ENCODE results near the gene PRMT9.

Gene PRMT9

GRCh38 chr4:147638365-147638764 is 45.6 kb downstream of the PRMT9 start:
- H3K4me3 ChIP-seq (ENCODE audit: low read depth, low read length), result no peak overlapping the region
- DNase-seq (ENCODE audit: low read depth), result no peak
- TF ChIP-seq CTCF (IDR thresholded peaks at IDR 0.05; ENCODE audit: low read depth, low read length, missing control alignments), result no peak

- no peak for DNase-seq (ENCODE audit: low read depth)
- no peak for TF ChIP-seq CTCF (IDR thresholded peaks at IDR 0.05; ENCODE audit: low read depth, low read length, missing control alignments)
- H3K4me3 ChIP-seq (ENCODE audit: low read depth, low read length), result no peak overlapping the region
Observed at GRCh38 chr4:147635348-147635747, 48.6 kb downstream of the PRMT9 start.

GRCh38 chr4:147633643-147634042 is 50.3 kb downstream of the PRMT9 start:
- TF ChIP-seq CTCF (IDR thresholded peaks at IDR 0.05; ENCODE audit: low read depth, low read length, missing control alignments), result no peak
- no peak overlapping the region for H3K4me3 ChIP-seq (ENCODE audit: low read depth, low read length)
- no peak for DNase-seq (ENCODE audit: low read depth)

- H3K4me3 ChIP-seq (ENCODE audit: low read depth, low read length), result no peak overlapping the region
- no peak for DNase-seq (ENCODE audit: low read depth)
- TF ChIP-seq CTCF (IDR thresholded peaks at IDR 0.05; ENCODE audit: low read depth, low read length, missing control alignments), result no peak
Observed at GRCh38 chr4:147633113-147633512, 50.9 kb downstream of the PRMT9 start.

GRCh38 chr4:147629783-147630730 is 53.9 kb downstream of the PRMT9 start:
- no peak for DNase-seq (ENCODE audit: low read depth)
- no peak for TF ChIP-seq CTCF (IDR thresholded peaks at IDR 0.05; ENCODE audit: low read depth, low read length, missing control alignments)
- H3K4me3 ChIP-seq (ENCODE audit: low read depth, low read length), result no peak overlapping the region

- DNase-seq (ENCODE audit: low read depth), result no peak
- no peak for TF ChIP-seq CTCF (IDR thresholded peaks at IDR 0.05; ENCODE audit: low read depth, low read length, missing control alignments)
Observed at GRCh38 chr4:147628415-147628814, 55.5 kb downstream of the PRMT9 start.

GRCh38 chr4:147626903-147627302 is 57.1 kb downstream of the PRMT9 start:
- no peak for TF ChIP-seq CTCF (IDR thresholded peaks at IDR 0.05; ENCODE audit: low read depth, low read length, missing control alignments)
- DNase-seq (ENCODE audit: low read depth), result no peak
- no peak overlapping the region for H3K4me3 ChIP-seq (ENCODE audit: low read depth, low read length)

More at GRCh38 chr4:147628415-147628814, 55.5 kb downstream of the PRMT9 start:
- no peak overlapping the region for H3K4me3 ChIP-seq (ENCODE audit: low read depth, low read length)

Data from GM12864 (cell line).